Mesothelial cell of epicardium (in vitro differentiated cells): ENCODE measurements around the gene PFKL. TPM values are rescaled to one million over a fixed set of nuclear protein-coding genes. Genes with fewer than 3 reads are reported as not detected.

Experiments used
- DNase-seq, 2 experiments: peaks; one replicate each; pipeline ENCODE4 v3.0.0; 2021; ENCODE audit warnings: low spot score in 2 of 2; ENCODE audit not compliant: unreplicated experiment in 2 of 2
- H3K27ac Mint-ChIP-seq: 2 replicates; pipeline ENCODE4 v1.8.0; 2021; ENCODE audit warnings: mixed read lengths
- H3K27me3 Mint-ChIP-seq: 2 replicates; pipeline ENCODE4 v1.8.0; 2021; ENCODE audit warnings: low read depth, mixed read lengths
- H3K36me3 Mint-ChIP-seq: 2 replicates; pipeline ENCODE4 v1.8.0; 2021; ENCODE audit warnings: mixed read lengths
- H3K4me1 Mint-ChIP-seq: 2 replicates; pipeline ENCODE4 v1.8.0; 2021; ENCODE audit warnings: mixed read lengths
- H3K4me3 Mint-ChIP-seq: 2 replicates; pipeline ENCODE4 v1.8.0; 2021; ENCODE audit warnings: mild to moderate bottlenecking, moderate library complexity, mixed read lengths
- H3K9me3 Mint-ChIP-seq: 2 replicates; pipeline ENCODE4 v1.8.0; 2021; ENCODE audit warnings: mixed read lengths
- CTCF ChIP-seq: fragments of 200-600 bp; sonication (generic); IDR thresholded peaks from one replicate; pipeline ENCODE4 v1.5.0; 2021; ENCODE audit warnings: antibody characterized with exemption; ENCODE audit not compliant: unreplicated experiment
- total RNA-seq: library from RNA; stranded (reverse); gene quantifications from 3 replicates; pipeline ENCODE4 v1.2.1, GENCODE V29; 2021

Gene PFKL
- total RNA-seq, 1 donor from 2014 or later = 155 TPM

DNA sequence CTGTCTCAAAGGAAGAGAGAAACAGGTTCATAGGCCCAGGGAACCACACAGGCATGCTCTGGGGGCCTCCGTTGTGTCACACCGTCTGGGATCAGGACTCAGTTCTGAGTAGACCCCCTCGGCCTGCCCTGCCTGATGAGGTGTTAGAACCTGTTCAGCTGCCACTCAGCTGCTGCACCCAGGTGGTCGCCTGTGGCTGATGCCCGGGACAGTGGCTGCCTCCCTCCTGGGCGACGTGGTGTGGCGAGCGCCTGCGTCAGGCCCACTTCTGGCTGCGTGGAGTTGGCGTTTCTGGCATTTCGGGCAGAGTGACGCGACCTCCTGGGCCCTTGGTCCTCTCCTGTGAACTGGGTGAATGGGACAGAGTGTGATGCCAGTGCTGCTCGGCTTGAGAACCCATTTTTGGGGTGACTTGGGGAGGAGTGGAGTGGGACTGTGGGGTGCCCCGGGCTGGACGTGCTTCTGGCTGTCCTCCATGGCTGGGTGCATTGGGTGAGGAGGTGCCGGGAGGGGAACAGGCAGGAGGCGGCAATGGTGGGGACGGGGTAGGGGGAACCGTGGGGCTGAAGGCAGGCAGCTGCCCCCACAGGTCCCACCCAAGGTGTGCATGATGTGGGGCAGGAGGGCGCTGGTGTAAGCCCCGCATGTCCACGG, 28.5 kb downstream of the PFKL start:
- Mint-ChIP-seq H3K27ac (no peak overlapping the region), H3K27me3 (no peaks in the 10 kb centered on the region), H3K36me3 (peaks cover 2% of the 10 kb centered on the region), H3K9me3 (no peaks in the 10 kb centered on the region), H3K4me1 (peaks cover 4% of the 10 kb centered on the region), H3K4me3 (no peak overlapping the region)
- TF ChIP-seq CTCF = no peak
- DNase-seq = no peak

DNA sequence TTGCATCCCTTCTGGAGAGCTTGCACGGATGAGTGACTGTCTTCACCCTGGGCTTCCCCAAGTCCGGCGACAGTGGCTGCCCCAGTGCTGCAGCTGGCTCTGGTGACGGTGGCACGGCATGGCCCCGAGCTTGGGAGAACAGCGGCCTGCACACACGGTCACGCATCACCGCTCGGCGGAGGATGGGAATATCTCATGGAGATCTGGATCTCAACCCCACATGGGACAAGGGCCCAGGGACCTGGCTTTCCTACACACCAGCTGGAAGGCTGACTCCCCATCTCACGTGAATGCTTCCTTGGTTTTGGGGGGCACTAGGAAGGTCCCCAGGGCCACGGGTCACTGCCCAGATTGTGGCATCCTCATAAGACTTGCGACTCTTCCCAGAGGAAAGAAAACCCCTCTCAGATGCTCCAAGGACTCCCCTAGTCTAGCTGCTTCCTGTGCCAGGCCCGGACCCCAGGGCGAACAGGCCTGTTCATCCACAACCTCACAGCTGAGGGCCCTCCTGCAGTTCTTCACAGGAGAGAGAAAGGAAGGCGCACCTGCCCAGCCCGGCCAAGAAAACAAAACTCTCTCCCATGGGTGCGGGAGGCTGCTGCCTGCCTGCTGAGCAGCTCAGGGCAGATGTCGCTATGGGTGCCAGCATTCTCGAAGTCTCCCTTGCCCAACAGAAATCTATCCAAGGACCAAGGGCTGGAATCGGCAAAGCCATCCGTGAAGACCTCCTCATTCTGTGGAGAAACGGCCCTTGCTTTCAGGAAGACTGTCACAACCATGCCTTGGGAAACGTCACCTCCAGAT, 29.4 kb downstream of the PFKL start:
- Mint-ChIP-seq H3K4me1 (peaks cover 4% of the 10 kb centered on the region), H3K27ac (no peak overlapping the region), H3K27me3 (no peaks in the 10 kb centered on the region), H3K36me3 (peaks cover 2% of the 10 kb centered on the region), H3K9me3 (no peaks in the 10 kb centered on the region), H3K4me3 (no peak overlapping the region)
- DNase-seq = no peak
- TF ChIP-seq CTCF = no peak

GRCh38 chr21:44329971-44330681, 30.3 kb downstream of the PFKL start:
- peaks cover 2% of the 10 kb centered on the region for H3K36me3 Mint-ChIP-seq
- peaks cover 4% of the 10 kb centered on the region for H3K4me1 Mint-ChIP-seq
- no peaks in the 10 kb centered on the region for H3K27me3 Mint-ChIP-seq
- H3K27ac Mint-ChIP-seq = no peak overlapping the region
- H3K4me3 Mint-ChIP-seq = no peak overlapping the region
- no peak for TF ChIP-seq CTCF
- DNase-seq = no peak
- H3K9me3 Mint-ChIP-seq = no peaks in the 10 kb centered on the region

DNA sequence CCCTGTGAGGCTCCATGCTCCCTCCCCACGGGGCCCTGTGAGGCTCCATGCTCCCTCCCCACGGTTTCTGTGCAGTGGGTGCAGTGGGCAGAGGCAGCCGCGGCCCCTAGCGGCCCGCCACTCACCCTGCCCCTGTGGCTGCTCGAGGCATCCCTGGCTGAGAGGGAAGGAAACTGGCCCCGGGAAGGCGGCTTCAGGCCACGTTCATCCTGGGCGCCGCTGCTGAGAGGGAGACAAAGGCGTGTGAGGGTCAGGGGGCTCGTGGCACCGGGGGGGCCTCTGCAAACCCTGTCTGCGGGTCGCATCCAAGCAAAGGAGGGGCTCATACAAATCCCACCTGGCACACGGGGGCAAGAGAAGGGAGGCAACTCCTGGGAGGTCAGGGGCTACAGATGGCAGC, 30.8 kb downstream of the PFKL start:
- H3K27me3 Mint-ChIP-seq = no peaks in the 10 kb centered on the region
- peaks cover 4% of the 10 kb centered on the region for H3K4me1 Mint-ChIP-seq
- H3K36me3 Mint-ChIP-seq = peaks cover 2% of the 10 kb centered on the region
- no peak overlapping the region for H3K27ac Mint-ChIP-seq
- H3K4me3 Mint-ChIP-seq = no peak overlapping the region
- no peak for TF ChIP-seq CTCF
- DNase-seq = no peak
- H3K9me3 Mint-ChIP-seq = no peaks in the 10 kb centered on the region

GRCh38 chr21:44331209-44331608, 31.4 kb downstream of the PFKL start:
- Mint-ChIP-seq H3K27ac (no peak overlapping the region), H3K4me1 (peaks cover 4% of the 10 kb centered on the region), H3K27me3 (no peaks in the 10 kb centered on the region), H3K4me3 (no peak overlapping the region), H3K36me3 (peaks cover 2% of the 10 kb centered on the region), H3K9me3 (no peaks in the 10 kb centered on the region)
- no peak for DNase-seq
- TF ChIP-seq CTCF = no peak
